Muscle layer of duodenum (tissue), 2 donors: ENCODE results near the gene SHC1.

ENCODE experiments used
- H3K27ac ChIP-seq: one replicate; pipeline ENCODE4 v1.7.0; 2013; ENCODE audit warnings: mild to moderate bottlenecking, low read length
- H3K27me3 ChIP-seq: one replicate; pipeline ENCODE4 v1.7.0; 2013; ENCODE audit warnings: low read depth, mild to moderate bottlenecking, control low read depth, low read length
- H3K36me3 ChIP-seq, 2 donors: one replicate each; pipeline ENCODE4 v1.7.0; 2013; ENCODE audit warnings: low read length in 2 of 2, control low read depth in 1 of 2, mild to moderate bottlenecking in 1 of 2; ENCODE audit not compliant: insufficient read depth in 2 of 2, control insufficient read depth in 1 of 2
- H3K4me1 ChIP-seq, 2 donors: one replicate each; pipeline ENCODE4 v1.7.0; 2013; ENCODE audit warnings: low read length in 2 of 2, mild to moderate bottlenecking in 2 of 2, control low read depth in 1 of 2, moderate library complexity in 1 of 2; ENCODE audit not compliant: insufficient read depth in 2 of 2, control insufficient read depth in 1 of 2
- H3K4me3 ChIP-seq, 2 donors: one replicate each; pipeline ENCODE4 v1.7.0; 2013; ENCODE audit warnings: low read length in 2 of 2, low read depth in 1 of 2, mild to moderate bottlenecking in 1 of 2
- H3K9me3 ChIP-seq, 2 donors: one replicate each; pipeline ENCODE4 v1.7.0; 2013; ENCODE audit warnings: low read length in 2 of 2, control low read depth in 1 of 2, mild to moderate bottlenecking in 1 of 2; ENCODE audit not compliant: control insufficient read depth in 1 of 2
- donor health status: healthy.

Gene SHC1

DNA sequence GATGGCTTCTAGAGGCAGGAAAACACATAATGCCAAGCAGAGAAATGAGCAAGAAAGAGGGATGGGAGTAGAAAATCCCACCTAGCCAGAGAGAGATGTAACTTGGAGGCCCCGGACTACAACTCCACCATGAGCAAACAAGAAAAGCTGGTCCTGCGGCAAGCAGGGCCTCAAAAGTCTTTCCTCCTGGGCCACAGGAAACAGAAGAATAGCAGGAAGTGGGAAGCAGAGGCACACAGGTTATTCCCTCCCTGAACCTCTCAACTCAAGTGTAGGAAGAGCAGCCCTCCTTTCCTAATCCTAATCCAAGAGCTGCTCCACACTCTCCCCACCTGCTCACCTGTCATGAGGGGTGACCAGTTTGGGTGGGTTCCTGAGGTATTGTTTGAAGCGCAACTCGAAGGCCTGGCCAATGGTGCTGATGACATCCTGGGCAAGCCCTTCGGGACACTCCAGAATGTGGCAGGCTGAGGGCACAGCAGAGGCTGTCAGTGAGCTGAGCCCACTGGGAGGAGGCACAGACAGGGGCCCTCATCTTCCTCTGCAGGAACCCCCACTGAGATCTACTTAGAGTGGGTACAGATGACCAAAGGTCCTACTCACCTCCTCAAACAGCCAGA is 3.1 kb downstream of the SHC1 start:
- Histone ChIP-seq H3K27me3 (no peaks in the 10 kb centered on the region), H3K36me3 (peaks cover 40 to 58% of the 10 kb centered on the region in 2 donors), H3K27ac (peak overlapping the region; percentile 14), H3K4me1 (peaks cover 14 to 38% of the 10 kb centered on the region in 2 donors), H3K4me3 (peak overlapping the region in 1 of 2 donors; percentile 30), H3K9me3 (no peaks in the 10 kb centered on the region)

DNA sequence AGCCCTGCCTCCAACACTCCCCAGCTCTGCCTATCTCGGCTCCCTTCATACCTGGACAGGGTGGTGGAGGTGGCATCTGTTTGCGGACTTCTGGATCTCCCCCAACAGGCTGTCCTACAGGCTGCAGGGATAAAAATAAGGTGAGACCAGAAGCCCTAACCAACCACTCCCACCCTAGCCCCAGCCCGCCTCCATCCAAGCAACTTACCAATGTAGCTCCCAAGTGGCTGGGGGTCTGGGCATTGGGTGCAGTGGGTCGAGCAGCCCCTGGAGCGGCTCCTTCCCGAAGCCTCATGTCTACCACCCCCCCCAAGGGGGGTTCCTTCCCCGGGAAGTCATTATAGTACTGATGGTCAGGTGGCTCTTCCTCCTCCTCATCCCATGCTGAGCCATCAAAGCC is 4.4 kb downstream of the SHC1 start:
- no peak overlapping the region for H3K4me3 ChIP-seq
- no peaks in the 10 kb centered on the region for H3K27me3 ChIP-seq
- H3K9me3 ChIP-seq: no peaks in the 10 kb centered on the region
- H3K27ac ChIP-seq: no peak overlapping the region
- peaks cover 40 to 55% of the 10 kb centered on the region in 2 donors for H3K36me3 ChIP-seq
- H3K4me1 ChIP-seq: peaks cover 4 to 32% of the 10 kb centered on the region in 2 donors

- Histone ChIP-seq H3K27me3 (no peaks in the 10 kb centered on the region), H3K4me1 (peaks cover 5 to 32% of the 10 kb centered on the region in 2 donors), H3K36me3 (peaks cover 40 to 57% of the 10 kb centered on the region in 2 donors), H3K27ac (no peak overlapping the region), H3K4me3 (no peak overlapping the region), H3K9me3 (no peaks in the 10 kb centered on the region)
Measured at GRCh38 chr1:154964359-154964758, 6.2 kb downstream of the SHC1 start.

DNA sequence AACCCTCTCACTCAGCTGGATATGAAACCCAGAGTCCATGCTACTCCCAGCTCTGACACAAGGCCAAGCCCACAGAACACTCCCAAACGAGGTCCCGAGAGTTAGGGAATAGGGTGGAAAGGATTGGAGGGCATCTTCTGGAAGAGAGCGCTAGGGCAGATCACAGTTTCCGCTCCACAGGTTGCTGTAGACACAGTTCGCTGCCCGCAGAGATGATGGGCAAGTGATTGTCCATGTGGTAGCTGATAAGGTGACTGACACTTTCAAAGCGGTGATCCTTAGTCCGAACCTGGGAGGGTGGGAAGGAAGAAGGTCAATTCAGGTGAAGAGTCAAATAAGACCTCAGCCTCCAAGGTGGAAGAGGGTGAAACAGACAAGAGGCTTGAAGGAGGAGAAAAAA is 6.9 kb downstream of the SHC1 start:
- Histone ChIP-seq H3K36me3 (peaks cover 45 to 65% of the 10 kb centered on the region in 2 donors), H3K9me3 (no peaks in the 10 kb centered on the region), H3K4me1 (peaks cover 5 to 25% of the 10 kb centered on the region in 2 donors), H3K27me3 (no peaks in the 10 kb centered on the region), H3K27ac (no peak overlapping the region), H3K4me3 (no peak overlapping the region)

- peak overlapping the region; percentile 72 to 85 for H3K4me3 ChIP-seq
- peak overlapping the region; percentile 68 for H3K27ac ChIP-seq
- no peaks in the 10 kb centered on the region for H3K27me3 ChIP-seq
- H3K36me3 ChIP-seq: peaks cover 40 to 63% of the 10 kb centered on the region in 2 donors
- H3K9me3 ChIP-seq: no peaks in the 10 kb centered on the region
- H3K4me1 ChIP-seq: peaks cover 5 to 22% of the 10 kb centered on the region in 2 donors
Measured at GRCh38 chr1:154962795-154963330, 7.7 kb downstream of the SHC1 start.

DNA sequence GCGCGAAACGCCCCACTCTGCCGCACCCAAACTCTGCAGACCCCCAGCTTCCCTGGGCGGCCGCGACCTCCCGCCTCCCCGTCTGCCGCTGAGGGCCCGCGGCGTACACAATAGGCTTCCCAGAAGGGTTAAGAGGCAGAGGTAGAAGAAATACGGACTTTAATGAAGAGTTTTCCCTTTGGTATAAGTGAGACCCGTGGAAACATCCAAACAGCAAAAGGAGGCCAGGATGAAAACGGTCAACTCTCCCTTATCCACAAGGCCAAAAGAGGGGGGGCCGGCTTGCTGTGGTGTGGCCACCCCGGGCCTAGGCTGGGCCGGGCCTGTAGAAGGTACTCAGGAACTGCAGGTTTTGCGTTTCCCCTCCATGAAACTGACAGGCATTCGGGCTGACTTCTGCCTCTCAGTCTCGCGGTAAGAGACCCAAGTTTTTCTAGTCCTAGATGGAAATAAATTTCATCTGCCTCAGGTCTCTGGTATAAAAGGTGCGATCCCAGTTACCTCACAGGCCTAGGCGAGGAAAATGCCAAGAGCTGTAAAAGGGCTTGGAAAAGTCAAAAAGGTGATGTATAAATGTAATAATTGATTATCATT is 8.3 kb downstream of the SHC1 start:
- Histone ChIP-seq H3K9me3 (no peaks in the 10 kb centered on the region), H3K4me1 (peaks cover 5 to 25% of the 10 kb centered on the region in 2 donors), H3K4me3 (peak overlapping the region; percentile 72 to 85), H3K27ac (peak overlapping the region; percentile 68), H3K36me3 (peaks cover 34 to 57% of the 10 kb centered on the region in 2 donors), H3K27me3 (no peaks in the 10 kb centered on the region)

- H3K36me3 ChIP-seq: peaks cover 27 to 49% of the 10 kb centered on the region in 2 donors
- H3K27me3 ChIP-seq: no peaks in the 10 kb centered on the region
- H3K4me3 ChIP-seq: peak within 1 kb of the TSS; percentile 72 to 85
- peaks cover 11 to 33% of the 10 kb centered on the region in 2 donors for H3K4me1 ChIP-seq
- peak within 1 kb of the TSS; percentile 68 for H3K27ac ChIP-seq
- H3K9me3 ChIP-seq: no peaks in the 10 kb centered on the region
Measured at GRCh38 chr1:154961207-154962155, 9.1 kb downstream of the SHC1 start, which contains the start of gene PYGO2. Gene PYGO2 (minus strand): TSS chr1:154961782. CDS start chr1:154961576, 206 bp downstream.

- no peaks in the 10 kb centered on the region for H3K27me3 ChIP-seq
- peaks cover 19 to 40% of the 10 kb centered on the region in 2 donors for H3K36me3 ChIP-seq
- H3K4me3 ChIP-seq: peak overlapping the region; percentile 72 to 85
- H3K4me1 ChIP-seq: peaks cover 12 to 38% of the 10 kb centered on the region in 2 donors
- H3K9me3 ChIP-seq: no peaks in the 10 kb centered on the region
- peak overlapping the region; percentile 68 for H3K27ac ChIP-seq
Measured at GRCh38 chr1:154960446-154961136, 10.0 kb downstream of the SHC1 start.

- H3K4me3 ChIP-seq: no peak overlapping the region
- peaks cover 19 to 50% of the 10 kb centered on the region in 2 donors for H3K4me1 ChIP-seq
- H3K27ac ChIP-seq: no peak overlapping the region
- no peaks in the 10 kb centered on the region for H3K27me3 ChIP-seq
- no peaks in the 10 kb centered on the region for H3K9me3 ChIP-seq
- peaks cover 15 to 29% of the 10 kb centered on the region in 2 donors for H3K36me3 ChIP-seq
Measured at GRCh38 chr1:154959426-154959780, 11.1 kb downstream of the SHC1 start.

DNA sequence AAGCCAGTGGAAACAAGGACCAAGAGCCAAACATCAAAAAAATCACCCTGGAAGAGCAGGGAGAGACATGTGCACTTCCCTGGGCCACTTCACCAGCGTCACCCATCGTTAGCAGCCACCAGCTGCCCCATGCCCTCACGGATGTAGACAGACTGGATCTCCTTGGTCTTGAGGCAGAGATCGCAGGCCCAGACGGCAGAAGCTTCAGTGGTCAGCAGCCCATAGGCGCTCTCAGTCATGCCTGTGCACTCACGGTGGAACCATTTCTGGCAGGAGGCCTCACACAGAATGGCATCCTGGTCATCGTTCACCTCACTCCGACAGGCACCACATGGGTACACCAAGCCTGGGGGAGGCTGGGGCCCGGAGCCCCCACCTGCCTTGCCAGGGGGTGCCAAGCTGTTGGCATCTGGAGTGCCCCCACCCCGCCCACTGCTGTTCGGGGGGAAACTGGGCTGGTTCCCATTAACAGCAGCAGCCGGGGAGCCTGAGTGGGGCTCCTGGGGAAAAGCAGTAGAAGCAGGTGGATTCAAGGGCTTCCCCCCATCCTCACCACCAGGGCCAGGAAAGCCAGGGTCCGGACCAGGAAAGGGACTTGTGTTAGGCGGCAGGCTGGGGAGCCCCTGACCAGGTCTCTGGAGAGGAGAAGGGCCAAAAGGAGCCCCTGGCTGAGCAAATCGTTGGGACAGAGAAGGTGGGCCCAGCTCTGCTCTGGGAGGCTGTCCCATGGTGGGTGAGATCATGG is 11.7 kb downstream of the SHC1 start:
- Histone ChIP-seq H3K36me3 (peaks cover 14 to 24% of the 10 kb centered on the region in 2 donors), H3K27me3 (no peaks in the 10 kb centered on the region), H3K27ac (no peak overlapping the region), H3K4me3 (no peak overlapping the region), H3K9me3 (no peaks in the 10 kb centered on the region), H3K4me1 (peaks cover 20 to 55% of the 10 kb centered on the region in 2 donors)
